Stimulated activated CD8-positive, alpha-beta memory T cell treated with anti-CD3 and anti-CD28 coated beads, Interleukin-4, amount 100 ng/mL, for 48 hours (primary cell): ENCODE data around the gene HS6ST3.
"Not testable (repeated sequence)": the region's sequence is repeated elsewhere in the genome, so short reads cannot be mapped to it uniquely, and the experiment has no call there.

ENCODE experiments used
- DNase-seq: peaks from one replicate; pipeline ENCODE4 v3.0.0-alpha.2; 2020

HS6ST3 gene

GRCh38 chr13:96751089-96751488, 661.2 kb downstream of the HS6ST3 start:
- no peak for DNase-seq

- no peak for DNase-seq
Measured at GRCh38 chr13:96762876-96763275, 673.0 kb downstream of the HS6ST3 start.

- DNase-seq = no peak
Measured at GRCh38 chr13:96766306-96766705, 676.4 kb downstream of the HS6ST3 start.

- no peak for DNase-seq
Measured at GRCh38 chr13:96768524-96768923, 678.6 kb downstream of the HS6ST3 start.

GRCh38 chr13:96769874-96770273, 680.0 kb downstream of the HS6ST3 start:
- no peak for DNase-seq

GRCh38 chr13:96771486-96772367, 681.8 kb downstream of the HS6ST3 start:
- no peak for DNase-seq

- no peak for DNase-seq
Measured at GRCh38 chr13:96772426-96772825, 682.5 kb downstream of the HS6ST3 start.

- DNase-seq = not testable (repeated sequence)
Measured at GRCh38 chr13:96778302-96778701, 688.4 kb downstream of the HS6ST3 start.

- no peak for DNase-seq
Measured at GRCh38 chr13:96779691-96780090, 689.8 kb downstream of the HS6ST3 start.

GRCh38 chr13:96780105-96780504, 690.2 kb downstream of the HS6ST3 start:
- DNase-seq = no peak

GRCh38 chr13:96781141-96781540, 691.2 kb downstream of the HS6ST3 start:
- DNase-seq = no peak

- no peak for DNase-seq
Measured at GRCh38 chr13:96782186-96782585, 692.3 kb downstream of the HS6ST3 start.

- no peak for DNase-seq
Measured at GRCh38 chr13:96783057-96783456, 693.1 kb downstream of the HS6ST3 start.

GRCh38 chr13:96783511-96783910, 693.6 kb downstream of the HS6ST3 start:
- no peak for DNase-seq

GRCh38 chr13:96785986-96786385, 696.1 kb downstream of the HS6ST3 start:
- no peak for DNase-seq

- DNase-seq = no peak
Measured at GRCh38 chr13:96792188-96792587, 702.3 kb downstream of the HS6ST3 start.

- no peak for DNase-seq
Measured at GRCh38 chr13:96792736-96793403, 703.0 kb downstream of the HS6ST3 start.

- no peak for DNase-seq
Measured at GRCh38 chr13:96793404-96793755, 703.5 kb downstream of the HS6ST3 start.

GRCh38 chr13:96794669-96795068, 704.8 kb downstream of the HS6ST3 start:
- DNase-seq = no peak

- no peak for DNase-seq
Measured at GRCh38 chr13:96795670-96796069, 705.8 kb downstream of the HS6ST3 start.

- no peak for DNase-seq
Measured at GRCh38 chr13:96796091-96796633, 706.3 kb downstream of the HS6ST3 start.

- no peak for DNase-seq
Measured at GRCh38 chr13:96797136-96797535, 707.2 kb downstream of the HS6ST3 start.

- no peak for DNase-seq
Measured at GRCh38 chr13:96803456-96804100, 713.7 kb downstream of the HS6ST3 start.

GRCh38 chr13:96804174-96804573, 714.3 kb downstream of the HS6ST3 start:
- no peak for DNase-seq
